ENCODE results near the gene SNTA1. TPM values are rescaled to one million over a fixed set of nuclear protein-coding genes. Genes with fewer than 3 reads are reported as not detected.

Gene SNTA1
- total RNA-seq, 1 donor from 2014 or later, result 6.9 TPM

GRCh38 chr20:33410081-33410742, 33.4 kb downstream of the SNTA1 start:
- no peak for DNase-seq (ENCODE audit: low read depth)
- TF ChIP-seq CTCF (conservative IDR thresholded peaks at IDR 0.05; ENCODE audit: low read depth, low read length), result no peak
- no peak overlapping the region for H3K4me3 ChIP-seq (ENCODE audit: low read depth, low read length)

- DNase-seq (ENCODE audit: low read depth), result no peak
- TF ChIP-seq CTCF (conservative IDR thresholded peaks at IDR 0.05; ENCODE audit: low read depth, low read length), result no peak
- H3K4me3 ChIP-seq (ENCODE audit: low read depth, low read length), result no peak overlapping the region
Observed at GRCh38 chr20:33408716-33409654, 34.6 kb downstream of the SNTA1 start.

DNA sequence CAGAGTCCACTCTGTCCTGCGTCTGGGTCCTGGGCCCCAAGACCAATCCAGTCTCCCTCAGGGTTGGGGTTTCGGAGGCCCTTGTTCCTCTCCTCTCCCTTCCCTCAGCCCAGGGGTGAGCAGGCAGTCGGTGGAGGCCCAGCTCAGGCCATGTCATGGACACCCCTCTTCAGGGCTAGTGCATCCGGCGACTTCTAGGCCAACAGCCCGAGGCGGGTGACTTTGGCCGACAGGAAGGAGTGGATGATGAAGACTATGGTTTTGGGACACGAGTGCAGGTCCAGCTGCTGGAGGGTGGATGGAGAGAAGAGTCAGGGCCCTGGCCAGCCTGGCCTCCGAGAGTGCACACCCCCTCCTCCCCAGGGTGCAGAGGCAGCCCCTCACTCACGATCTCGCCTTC, 35.2 kb downstream of the SNTA1 start:
- no peak overlapping the region for H3K4me3 ChIP-seq (ENCODE audit: low read depth, low read length)
- no peak for DNase-seq (ENCODE audit: low read depth)
- TF ChIP-seq CTCF (conservative IDR thresholded peaks at IDR 0.05; ENCODE audit: low read depth, low read length), result no peak

DNA sequence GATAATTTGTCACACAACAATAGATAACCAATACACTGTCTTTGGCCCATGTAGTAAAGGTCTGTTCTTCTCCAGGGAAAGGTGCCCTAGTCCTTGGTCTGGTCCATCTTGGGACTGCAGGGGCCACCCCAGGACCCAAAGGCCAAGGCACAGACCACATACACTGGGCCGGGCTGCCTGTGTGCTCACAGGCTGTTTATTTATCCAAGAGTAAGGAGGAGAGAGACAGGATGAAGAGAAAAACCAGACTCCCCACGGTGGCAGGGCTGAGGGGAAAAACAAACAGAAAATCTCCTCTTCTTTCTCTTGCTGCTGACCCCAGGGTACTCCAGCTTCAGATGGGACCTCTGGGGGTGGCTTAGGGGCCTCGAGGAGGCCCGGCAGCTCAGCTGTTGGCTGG, 35.8 kb downstream of the SNTA1 start:
- no peak for TF ChIP-seq CTCF (conservative IDR thresholded peaks at IDR 0.05; ENCODE audit: low read depth, low read length)
- H3K4me3 ChIP-seq (ENCODE audit: low read depth, low read length), result no peak overlapping the region
- no peak for DNase-seq (ENCODE audit: low read depth)

DNA sequence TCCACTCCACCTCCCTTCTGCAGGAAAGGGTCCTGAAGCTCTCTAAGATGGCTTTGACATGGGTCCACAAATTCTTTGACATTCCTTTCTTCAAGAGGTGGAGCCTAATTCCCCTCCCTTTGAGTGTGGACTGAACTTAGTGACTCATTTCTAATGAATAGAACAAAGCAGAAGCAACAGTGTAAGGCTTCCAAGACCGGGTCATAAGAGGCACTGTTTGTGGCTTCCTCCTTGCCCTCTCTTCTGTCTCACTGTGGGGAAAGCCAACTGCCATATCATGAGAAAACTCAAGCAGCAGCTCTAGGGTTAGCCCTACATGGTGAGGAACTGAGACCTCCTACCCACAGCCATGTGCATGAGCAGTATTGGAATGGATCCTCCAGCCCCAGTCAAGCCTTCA, 36.3 kb downstream of the SNTA1 start:
- no peak for TF ChIP-seq CTCF (conservative IDR thresholded peaks at IDR 0.05; ENCODE audit: low read depth, low read length)
- no peak for DNase-seq (ENCODE audit: low read depth)
- no peak overlapping the region for H3K4me3 ChIP-seq (ENCODE audit: low read depth, low read length)

DNA sequence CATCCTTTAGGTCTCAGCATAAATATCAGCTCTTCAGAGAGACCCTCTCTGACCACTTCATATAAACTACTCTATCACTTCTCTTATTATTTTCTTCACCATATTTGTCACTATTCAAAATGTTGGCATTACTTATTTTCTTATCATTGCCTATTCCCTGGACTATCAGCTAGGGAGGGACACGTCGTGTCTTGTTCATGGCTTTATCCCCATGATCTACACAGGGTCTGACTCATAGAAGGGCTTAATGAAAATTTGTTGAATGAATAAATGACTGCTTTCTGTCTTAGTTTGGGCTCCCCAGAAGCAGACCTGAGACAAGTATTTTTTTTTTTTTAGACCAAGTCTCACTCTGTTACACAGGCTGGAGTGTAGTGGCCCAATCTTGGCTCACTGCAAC, 39.3 kb downstream of the SNTA1 start:
- TF ChIP-seq CTCF (conservative IDR thresholded peaks at IDR 0.05; ENCODE audit: low read depth, low read length), result no peak
- no peak for DNase-seq (ENCODE audit: low read depth)

More for the DNA sequence above, 39.3 kb downstream of the SNTA1 start:
- no peak overlapping the region for H3K4me3 ChIP-seq (ENCODE audit: low read depth, low read length)

Data from epithelial cell of proximal tubule (primary cell).